ENCODE measurements around the gene KLK11.

KLK11 gene, protein sequence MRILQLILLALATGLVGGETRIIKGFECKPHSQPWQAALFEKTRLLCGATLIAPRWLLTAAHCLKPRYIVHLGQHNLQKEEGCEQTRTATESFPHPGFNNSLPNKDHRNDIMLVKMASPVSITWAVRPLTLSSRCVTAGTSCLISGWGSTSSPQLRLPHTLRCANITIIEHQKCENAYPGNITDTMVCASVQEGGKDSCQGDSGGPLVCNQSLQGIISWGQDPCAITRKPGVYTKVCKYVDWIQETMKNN

DNA sequence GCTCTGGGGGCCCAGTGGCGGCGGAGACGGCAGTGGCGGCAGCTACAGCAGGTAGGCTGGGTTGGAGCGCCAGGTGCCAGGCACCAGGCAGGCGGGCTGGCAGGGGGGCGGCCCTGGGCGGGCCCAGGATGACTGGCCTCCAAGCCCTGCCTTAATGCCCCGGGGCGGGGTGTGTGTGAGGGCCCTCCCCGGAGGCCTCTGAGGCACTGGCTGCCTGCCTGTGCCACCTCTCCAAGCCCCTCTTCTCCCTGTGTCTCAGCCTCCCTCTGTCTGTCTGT lies at the start of gene KLK11:
Gene KLK11, minus strand, starts transcription at position 63 of the 278 bp plus-strand sequence. CDS start 985 bp downstream, outside the sequence.
- no peak for DNase-seq

DNA sequence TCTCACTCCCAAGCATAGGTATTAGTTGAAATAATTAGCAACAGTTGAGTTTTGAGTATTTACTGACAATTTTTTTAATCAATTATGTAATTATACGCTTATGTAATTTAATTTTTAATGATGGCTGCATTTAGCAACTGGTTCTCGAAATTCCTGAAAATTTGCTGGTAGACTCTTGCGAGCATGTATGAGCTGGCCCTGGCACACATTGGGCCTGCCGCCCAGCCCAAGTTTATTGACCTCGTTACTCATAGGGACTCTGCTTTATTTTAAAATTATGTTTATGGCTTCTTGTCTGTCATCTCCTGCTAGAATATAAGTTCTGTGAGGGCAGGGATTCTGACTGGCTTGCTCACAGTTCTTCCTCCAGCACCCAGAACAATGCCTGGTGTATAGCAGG lies 49.6 kb upstream of the KLK11 start:
- no peak for DNase-seq

GRCh38 chr19:51071095-51071405 lies 44.6 kb upstream of the KLK11 start:
- DNase-seq, result no peak

DNA sequence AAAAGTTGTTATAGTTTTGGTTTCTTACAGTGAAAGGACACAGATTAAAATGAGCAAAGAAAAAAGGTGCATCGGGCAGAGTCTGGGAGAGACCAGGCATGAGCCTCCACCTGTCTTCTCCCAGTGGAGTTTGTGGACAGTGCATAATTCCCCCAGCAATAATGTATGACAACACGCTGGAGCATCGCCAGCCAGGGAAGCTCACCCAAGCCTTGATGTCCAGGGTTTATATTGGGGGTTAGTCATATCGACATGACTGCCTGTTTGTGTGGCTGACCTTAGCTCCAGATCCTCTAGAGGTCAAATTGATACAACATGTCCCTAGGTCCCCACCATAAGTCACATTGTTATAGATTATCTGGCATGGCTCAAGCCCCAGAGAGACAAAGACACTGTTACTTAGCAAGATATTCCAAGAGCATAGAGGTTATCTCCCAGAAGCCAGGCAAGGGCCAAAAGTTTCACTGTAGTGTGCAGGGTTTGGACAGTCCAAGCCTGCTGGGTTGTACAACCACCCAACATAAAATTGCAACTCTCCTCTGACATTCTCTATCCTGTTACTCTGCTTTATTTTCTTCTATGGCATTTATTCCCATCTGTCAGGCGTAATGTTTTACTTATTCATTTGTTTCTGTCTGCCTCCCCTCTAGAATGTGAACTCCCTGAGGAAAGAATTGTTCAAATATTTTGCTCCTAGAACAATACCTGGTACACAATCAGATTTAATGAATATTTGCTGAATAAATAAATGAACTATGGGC lies 44.1 kb upstream of the KLK11 start:
- no peak for DNase-seq

DNA sequence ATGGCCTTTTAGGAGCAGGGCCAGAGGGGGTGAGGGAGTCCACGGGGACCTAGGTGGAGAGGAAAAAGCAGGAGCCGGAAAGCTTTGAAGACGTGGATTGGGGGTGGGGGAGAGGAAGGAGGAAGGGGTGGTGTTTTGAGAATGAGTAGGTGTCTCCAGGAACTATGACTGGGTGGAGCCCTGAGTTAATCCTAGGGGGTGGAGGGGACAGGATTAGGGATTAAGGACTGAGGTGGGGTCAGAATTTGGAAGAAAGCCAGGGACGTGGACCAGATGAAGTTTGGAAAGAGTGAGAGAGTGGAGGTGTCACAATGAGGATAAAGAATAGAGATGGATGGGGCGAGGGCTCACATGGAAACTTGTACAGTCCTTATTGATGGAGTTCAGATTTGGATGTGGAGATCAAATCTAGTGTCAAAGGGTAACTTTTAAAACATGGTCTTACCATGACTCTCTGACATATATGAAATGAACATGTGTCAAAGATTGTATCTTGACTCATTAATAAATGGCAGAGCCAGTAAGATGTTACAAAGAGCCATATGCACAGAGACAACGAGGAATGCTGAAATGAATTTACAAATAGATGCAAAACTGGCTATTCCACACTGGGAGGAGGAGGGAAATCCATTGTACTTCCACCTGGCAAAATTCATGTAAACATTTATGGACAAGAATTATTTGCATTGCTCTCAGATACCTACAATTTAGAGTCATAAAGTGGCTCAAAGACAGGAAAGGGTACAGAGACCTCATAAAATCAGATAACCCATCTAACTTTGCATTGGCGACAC lies 40.2 kb upstream of the KLK11 start:
- no peak for DNase-seq

DNA sequence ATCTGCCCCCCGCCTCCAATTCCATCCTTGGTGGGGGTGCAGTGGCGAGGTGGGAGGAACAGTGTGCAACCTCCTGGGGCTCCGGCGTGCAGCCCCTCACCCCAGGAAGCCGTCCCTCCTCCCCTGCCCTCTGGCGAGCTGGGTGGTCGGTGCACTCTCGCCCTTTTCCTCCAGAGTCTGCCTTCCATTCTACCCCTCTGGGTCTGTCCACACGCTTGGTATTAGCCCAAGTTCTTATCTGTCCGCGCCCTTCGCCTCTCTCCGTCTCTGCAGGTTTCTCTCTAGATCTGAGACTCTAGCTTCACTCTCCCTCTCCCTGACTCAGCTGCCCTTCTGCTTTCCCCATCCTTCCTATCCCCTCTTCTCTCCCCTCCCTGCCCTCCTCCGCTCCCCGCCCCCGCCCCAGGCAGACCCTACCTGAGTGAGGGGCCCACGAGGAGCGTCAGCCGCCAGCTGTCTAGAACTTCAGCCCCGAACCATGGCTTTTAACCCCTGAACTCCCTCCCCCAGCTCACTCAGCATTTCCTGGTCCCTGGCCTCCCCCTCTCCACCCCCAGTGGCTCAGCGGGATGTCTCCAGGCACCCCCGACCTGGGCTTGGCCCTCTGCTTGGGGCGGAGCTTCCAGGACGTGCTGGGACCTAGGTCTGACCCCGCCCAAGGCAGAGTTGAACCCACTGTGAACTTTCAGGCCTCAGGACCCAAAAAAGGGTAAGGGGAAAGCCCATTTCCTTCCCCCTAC lies 39.0 kb upstream of the KLK11 start:
- no peak for DNase-seq

- no peak for DNase-seq
These were observed 38.3 kb upstream of the KLK11 start, which contains the start of gene KLK13 for GRCh38 chr19:51064534-51065220. KLK13 (minus strand) TSS chr19:51065092; CDS start chr19:51065067, 25 bp downstream.

DNA sequence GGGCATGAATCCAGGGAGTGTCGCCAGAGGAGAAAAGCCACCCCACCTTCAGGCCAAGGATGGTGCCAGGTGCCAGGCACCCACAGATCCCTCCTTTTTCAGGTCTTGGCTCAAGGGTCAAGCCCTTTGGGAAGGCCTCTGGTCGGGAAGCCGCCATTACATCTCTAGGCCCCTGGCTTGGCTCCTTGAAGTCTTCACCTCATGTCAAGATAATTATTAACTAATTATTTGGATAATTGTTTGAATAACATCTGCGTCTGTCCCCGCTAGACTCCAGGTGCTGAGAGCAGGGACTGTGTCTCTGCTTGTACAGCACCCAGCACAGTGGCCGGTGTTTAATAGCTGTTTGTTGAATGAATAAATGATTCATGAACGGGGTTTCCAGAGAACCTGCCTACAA lies 37.2 kb upstream of the KLK11 start:
- DNase-seq, result no peak

GRCh38 chr19:51060973-51061372 lies 34.6 kb upstream of the KLK11 start:
- no peak for DNase-seq

DNA sequence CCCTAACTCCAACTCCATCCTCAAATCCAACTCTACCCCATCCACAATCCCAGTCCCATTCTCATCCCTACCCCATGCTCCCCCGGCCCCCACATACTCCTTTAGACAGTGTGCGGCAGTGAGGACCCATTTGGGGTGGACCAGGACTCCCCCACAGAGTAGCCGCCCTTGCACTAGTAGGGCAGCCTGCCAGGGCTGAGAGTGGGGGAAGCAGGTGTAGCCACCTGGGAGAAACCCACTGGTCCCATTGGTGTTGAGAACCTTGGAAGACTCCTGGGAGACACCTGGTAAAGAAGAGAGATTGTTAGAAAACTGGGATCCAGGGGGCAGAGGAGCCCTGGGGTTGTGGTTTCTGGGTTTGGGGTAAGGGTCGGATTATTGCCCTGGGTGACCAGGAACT lies 33.9 kb upstream of the KLK11 start:
- DNase-seq, result no peak

DNA sequence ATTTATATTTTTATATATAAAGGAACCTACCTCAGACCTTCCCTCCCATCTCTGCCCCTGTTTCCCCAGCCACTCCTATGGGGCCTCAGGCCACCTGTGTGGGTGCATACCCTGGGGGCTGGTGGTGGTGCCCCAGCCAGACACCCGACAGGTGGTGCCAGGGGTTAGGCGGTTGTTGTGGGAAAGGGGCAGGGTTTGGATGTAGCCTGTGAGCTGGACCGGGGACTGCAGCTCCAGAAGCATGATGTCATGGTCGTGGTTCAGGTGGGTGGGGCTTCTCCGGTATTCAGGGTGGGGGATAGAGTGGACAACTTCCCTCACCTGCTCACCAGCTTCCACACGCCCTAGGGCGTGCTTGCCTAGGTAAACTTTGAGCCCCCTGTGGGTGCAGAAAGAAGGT lies 33.3 kb upstream of the KLK11 start:
- DNase-seq, result no peak

- DNase-seq, result no peak
These were observed 29.4 kb upstream of the KLK11 start for GRCh38 chr19:51055866-51056265.

DNA sequence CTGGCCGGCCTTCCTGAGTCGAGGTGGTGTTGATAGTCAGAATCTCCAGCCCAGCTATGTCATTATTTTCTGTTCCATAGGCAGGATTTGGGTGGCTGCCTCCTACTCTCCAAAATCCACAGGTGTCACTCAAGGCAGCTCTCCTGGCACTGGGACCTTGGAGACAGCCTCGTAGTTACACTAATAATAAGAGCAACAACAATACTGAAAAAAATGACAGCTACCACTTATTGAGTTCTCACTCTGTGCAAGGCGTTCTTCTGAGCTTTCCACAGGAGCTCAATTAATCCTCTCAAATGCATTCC lies 20.6 kb upstream of the KLK11 start:
- no peak for DNase-seq

DNA sequence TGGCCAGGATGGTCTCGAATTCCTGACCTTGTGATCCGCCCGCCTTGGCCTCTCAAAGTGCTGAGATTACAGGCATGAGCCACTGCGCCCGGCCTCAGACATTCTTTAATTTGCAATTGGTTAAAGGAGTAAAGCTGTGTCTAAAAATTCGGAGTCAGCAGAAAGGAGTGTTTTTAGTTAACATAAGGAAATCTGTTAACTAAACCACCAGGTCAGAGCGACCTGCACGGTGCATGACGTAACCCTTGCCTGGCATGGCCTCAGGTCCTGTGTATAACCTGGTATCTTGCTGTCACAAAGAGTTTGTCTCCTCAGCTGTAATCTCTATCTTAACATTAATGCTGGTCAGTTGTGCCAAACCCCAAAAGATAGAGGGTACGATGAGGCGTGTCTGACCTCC lies 17.9 kb upstream of the KLK11 start:
- no peak for DNase-seq

- DNase-seq, result no peak
These were observed 17.1 kb upstream of the KLK11 start for GRCh38 chr19:51043497-51043896.

GRCh38 chr19:51040151-51040550 lies 13.7 kb upstream of the KLK11 start:
- no peak for DNase-seq

DNA sequence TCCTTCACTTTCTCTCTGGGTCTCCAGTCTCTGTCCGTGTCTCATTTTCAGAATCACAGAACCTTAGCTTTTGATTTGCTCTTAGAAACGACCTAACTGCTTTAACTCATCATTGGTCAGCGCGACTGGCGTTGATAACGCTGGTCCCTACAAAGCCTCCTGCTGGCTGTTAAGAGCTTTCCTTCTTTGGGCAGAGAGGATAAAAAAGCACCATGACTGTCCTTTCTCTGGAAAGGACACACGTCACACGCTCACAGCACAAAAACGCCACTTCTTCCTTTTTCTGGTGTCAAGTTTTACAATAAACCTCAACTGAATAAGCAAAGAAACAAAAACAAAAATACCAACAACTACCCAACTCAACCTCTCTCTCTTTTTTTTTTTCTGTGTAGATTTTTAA lies 10.1 kb upstream of the KLK11 start:
- DNase-seq, result no peak

DNA sequence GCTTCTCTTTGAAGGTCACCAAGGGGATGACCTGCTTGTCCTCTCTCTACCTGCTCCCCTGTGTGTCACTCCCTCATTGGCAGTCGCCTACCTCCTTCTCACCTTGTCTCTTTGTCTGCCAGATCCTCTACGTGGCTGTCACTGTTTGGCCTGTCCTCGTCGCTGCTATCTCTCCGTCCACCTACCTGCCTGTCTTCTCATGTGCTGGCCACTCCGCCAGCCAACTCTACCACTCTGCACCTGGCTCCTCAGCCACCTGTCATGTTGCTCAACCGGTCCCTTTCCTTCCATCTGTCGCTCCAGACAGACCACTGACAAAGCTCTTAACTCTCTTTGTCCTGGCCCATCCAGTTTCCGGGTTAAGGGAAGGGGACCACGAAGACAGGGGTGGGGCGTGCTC lies 8.3 kb upstream of the KLK11 start, which contains the start of gene KLK12:
Gene KLK12, minus strand, starts transcription at position 299 of the 400 bp plus-strand sequence. CDS start 381 bp downstream, outside the sequence.
- DNase-seq, result no peak

GRCh38 chr19:51031880-51032225 lies 5.4 kb upstream of the KLK11 start:
- DNase-seq, result no peak

- DNase-seq, result no peak
These were observed 4.9 kb upstream of the KLK11 start for GRCh38 chr19:51031220-51031879.

- DNase-seq, result no peak
These were observed 4.2 kb upstream of the KLK11 start for GRCh38 chr19:51030631-51031030.

DNA sequence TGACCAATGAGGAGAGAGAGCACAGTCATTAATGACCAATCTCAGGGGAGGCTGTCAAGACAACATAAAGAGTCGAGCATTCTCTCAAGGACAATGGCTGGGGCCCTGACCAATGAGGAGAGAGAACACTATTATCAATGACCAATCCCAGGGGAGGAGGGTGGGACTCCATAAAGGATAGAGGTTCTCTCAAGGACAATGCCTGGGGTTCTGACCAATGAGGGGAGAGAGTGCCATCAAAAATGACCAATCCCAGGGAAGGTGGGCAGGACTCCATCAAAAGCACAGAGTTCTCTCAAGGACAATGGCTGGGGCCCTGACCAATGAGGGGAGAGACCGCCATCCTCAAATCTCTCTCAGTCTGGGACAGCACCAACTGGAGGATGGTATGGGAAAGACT lies 3.3 kb upstream of the KLK11 start:
- no peak for DNase-seq
